ENCODE measurements around the gene KLRC3.
"Not testable (repeated sequence)": the region's sequence is repeated elsewhere in the genome, so short reads cannot be mapped to it uniquely, and the experiment has no call there.

The KLRC3 gene

DNA sequence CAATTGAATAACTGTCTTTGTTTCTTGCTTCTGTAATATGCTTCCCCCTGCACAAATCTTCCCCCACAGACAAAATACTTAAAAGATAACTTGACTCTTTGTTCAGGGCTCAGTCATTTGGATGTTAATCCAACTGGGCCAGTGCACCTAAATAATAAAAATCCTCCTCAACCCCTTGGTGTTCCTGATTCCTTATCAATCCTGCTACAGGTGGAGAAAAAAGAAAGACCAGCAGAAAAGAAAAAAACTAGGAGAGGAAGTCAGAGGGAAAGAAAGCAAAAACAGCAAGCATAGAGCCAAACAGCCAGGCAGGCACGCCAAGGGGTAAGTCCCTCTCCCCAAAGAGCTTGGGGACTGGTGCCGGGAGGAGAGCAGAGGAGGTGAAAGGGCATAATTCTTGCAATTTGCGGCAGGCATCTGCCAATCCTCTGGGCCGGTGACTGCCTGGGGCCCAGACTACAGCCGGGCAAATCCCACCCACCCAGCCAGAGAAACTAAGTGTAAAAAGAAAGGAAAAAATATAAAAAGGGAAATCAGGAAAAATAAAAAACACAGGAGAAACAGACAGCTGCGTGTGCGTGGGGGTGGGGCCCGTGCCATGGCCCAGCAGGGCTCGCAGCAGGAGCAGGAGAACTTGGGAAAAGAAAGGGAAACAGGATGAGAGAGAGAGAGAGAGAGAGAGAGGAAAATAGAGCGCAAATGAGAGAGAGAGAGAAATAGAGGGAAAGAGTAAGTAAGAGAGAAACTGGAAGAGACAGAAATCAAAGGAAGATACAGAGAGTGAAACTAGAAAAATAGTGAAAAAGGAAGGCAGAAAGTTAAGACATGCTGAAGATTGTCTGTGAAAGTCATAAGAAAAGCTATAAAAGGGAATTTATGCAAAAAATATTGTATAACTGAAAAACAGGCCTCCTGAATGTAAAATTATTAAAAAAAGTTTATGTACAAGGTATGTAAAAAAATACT, 51.9 kb downstream of the KLRC3 start:
- no peak for DNase-seq

DNA sequence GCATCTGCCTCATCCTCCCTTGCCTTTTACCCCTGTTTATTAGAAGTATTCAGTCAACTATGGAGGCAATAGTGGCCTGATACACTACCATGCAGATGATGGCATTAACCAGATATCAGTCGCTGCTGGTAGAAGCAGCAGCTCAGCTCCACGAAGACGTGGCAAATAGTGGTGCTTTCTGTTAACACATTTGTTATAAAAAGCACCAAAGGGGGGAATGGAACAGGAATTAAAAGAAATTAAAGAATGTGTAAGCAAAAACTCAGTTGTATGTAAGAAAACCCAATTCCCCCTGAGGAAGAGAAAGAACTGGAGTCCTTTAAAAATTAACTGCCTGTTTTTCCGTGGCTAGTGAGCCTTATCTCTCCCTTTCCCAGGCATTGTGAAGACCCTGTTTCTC, 52.7 kb downstream of the KLRC3 start:
- DNase-seq = not testable (repeated sequence)

DNA sequence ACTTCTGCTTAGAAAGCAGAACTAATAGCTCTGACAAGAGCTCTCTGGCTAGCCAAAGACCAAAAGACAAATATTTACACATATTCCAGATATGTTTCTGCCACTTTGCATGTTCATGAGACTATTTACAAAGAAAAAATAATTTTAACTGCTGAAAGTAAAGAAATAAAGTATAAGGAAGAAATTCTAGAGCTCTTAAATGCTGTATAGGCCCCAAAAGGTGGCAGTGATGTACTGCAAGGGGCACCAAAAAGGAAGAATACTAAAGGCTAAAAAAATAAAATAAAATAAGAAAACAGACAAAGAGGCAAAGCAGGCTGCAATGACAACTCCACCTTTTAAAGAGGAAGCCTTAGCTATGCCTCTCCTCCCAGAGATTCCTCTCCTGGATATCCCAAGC, 53.5 kb downstream of the KLRC3 start:
- no peak for DNase-seq

DNA sequence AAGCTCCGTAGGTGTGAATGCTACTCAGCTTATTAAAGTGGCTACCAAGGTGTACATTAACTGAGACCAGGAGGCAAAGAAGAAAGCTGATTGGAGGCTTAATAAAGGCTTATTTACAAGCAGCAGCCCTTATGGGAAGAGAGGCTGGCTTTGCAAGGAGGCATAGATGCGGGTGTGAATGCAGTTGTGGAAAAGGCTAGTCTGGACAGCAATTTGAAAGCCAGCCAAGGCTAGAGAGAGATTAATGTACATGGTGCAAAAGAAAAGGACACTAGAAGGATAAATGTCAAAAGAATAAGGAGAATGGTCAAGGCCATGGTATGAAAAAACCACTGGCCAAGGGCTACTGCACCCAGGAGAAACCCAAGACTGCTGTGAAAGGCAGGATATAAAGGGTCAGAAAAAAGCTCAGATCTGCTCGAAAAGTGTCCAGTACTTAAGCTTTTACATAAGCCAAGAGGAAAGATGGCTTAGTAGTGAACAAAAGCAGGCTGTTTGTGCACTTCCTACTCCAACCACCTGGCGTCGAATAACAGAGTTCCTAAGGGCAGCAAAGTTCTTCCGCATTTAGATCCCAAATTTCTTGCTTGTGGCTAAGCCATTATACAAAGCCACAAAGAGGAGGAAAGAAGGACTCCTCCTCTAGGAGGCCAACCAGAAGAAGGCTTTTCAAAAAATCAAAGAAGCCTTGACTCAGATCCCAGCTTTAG, 54.5 kb downstream of the KLRC3 start:
- no peak for DNase-seq

DNA sequence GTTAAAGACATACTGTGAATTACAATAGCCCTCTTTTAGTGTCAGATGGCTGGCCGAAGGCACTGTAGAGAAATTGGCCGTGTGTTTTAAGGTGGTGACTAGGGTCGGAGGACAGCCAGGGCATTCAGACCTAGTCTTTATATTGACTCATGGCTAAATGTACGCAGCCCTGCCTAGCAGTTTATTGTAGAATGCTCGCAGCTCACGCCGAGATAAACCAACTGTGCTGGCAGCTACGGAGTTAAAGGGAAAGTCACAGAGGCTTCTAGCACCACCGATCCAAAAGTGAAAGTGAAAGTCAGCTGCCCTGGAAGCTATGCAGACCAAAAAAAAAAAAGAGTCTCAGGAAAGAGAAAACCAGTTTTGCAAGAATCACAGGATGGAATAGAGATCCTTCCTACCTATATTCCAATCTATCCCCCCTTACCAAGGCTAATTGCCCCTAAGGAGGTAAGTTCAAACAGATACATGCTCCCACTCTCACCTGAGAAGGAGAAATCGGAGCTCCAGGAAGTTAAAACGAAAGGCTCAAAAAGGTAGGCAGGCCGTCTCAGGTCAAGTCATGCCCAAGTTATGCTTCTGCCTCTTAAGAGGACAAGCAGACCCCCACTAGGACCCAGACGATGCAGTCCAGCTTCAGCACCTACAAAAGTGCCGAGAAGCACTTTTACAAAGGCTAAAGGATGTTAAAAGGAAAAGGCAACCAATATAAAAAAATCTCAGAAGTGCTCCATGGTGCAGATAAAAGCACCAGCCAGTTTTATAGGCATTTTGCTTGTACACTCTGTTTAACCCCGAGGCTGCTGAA, 55.4 kb downstream of the KLRC3 start:
- DNase-seq = peak; percentile 69

DNA sequence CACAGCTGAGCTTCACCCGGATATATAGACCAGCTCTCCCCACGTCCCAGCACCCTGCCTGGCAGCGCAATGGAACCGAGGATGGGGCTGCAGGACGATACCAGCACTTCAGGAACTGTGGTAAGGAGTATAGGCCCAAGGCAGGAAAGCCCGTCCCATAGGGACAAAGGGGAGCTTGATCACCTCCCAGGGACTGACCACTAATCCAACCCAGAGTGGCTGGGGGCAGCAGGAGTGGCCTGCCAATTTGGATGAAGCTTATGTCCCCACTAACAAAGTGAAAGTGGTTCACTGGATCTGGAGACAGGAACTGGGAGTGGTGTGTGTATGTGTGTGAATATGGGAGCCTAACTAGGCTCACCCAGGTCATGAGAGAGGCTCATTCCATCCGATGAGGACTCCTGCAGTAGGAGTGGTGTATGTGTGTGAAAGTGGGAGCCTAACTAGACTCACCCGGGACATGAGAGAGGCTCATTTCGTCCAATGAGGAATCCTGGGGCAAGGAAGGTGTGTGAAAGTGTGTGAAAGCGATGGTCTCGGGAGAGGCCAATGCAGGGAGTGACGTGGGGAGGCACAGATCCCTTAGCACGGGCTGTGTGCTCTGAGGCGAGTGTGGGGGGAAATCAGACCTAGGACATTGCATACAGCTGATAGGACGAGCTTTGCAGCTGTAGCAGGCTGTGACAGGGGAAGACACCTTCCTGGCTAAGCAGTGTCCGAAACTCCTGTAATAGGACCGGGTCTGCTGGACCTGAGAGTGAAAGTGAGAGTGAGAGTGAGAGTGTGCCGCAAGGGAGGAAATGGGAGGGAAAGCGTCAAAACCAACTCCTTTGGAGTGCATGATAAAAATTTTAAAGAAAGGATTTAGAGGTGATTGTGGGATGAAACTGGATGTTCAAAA, 56.2 kb downstream of the KLRC3 start:
- DNase-seq = peak; percentile 48

DNA sequence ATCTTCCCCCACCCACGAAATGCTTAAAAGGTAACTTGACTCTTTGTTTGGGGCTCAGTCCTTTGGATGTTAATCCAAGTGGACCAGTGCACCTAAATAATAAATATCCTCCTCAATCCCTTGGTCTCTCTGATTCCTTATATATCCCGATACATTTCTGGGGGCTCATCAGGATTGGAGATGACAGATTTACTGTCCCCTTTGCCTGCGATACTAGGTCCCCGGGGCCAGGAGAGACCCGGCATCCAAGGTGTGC, 56.8 kb downstream of the KLRC3 start:
- DNase-seq = no peak

DNA sequence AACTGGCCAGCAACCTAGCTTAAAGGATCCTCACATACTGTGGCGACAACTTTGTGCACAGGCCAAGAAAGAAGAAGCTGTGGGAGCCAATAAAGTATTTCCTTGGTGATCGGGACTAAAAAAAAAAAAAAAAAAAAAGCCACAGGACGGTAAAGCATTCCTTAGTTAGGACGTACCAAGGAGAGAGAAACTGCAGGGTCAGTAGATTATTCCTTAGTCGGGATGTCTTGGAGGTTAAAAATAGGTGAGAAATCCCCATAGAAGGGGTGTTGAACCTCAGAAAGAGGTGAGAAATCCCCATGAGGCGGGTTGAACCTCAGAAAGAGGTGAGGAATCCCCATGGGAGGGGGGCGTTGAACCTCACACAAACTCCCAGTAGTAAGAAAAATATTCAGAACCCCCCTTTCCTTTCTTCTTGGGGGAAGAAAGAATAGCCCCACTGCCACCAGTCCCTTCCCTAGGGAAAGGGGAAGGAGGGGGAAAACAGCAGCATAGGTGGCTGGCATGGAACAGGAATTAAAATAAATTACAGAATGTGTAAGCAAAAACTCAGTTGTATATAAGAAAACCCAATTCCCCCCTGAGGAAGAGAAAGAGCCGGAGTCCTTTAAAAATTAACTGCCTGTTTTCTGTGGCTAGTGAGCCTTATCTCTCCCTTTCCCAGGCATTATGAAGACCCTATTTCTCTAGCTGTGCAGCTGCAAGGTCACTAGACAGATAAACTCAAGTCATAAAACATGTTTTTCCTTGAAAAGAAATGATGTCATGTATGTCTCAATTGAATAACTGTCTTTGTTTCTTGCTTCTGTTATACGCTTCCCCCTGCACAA, 57.4 kb downstream of the KLRC3 start:
- DNase-seq = no peak

DNA sequence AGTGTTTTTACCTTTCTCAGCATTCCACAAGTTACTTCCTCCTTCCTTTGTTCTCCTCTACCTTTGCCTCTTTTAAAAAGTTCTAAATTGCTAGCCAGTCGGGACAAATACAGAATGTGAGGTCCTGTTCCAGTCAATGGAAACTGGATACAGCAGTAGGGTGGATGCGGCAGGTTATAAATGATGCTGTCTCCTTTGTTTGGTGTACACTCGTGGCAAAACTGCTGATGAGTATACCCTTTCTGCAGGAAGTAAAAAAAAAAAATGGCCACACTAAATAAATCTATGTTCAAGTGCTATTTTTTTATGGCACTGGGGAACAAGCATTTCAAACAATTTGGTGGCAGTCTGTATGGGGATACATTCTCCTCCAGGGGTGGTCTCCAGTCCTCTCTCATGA, 58.1 kb downstream of the KLRC3 start:
- DNase-seq = no peak

All from activated CD4-positive, alpha-beta T cell treated with anti-CD3 and anti-CD28 coated beads, Interleukin-10, Interleukin-2, amounts not matched to agents 100 ng/mL and 50 ng/mL, durations not matched to agents 16 hours and 8 hours (primary cell).